Parathyroid adenoma (tissue), 2 donors: ENCODE results near the gene SLF2.

Source experiments
- H2AFZ ChIP-seq: fragments of 300-600 bp; sonication (generic); one replicate; pipeline ENCODE4 v1.7.0; 2017; ENCODE audit warnings: antibody characterized with exemption, mild to moderate bottlenecking
- H3K27ac ChIP-seq: fragments of 300-600 bp; sonication (generic); one replicate; pipeline ENCODE4 v1.7.0; 2017
- H3K27me3 ChIP-seq: fragments of 300-600 bp; sonication (generic); one replicate; pipeline ENCODE4 v1.7.0; 2017; ENCODE audit warnings: low read length; ENCODE audit not compliant: control insufficient read depth, insufficient read depth
- H3K36me3 ChIP-seq: fragments of 300-600 bp; sonication (generic); one replicate; pipeline ENCODE4 v1.7.0; 2017; ENCODE audit warnings: low read length; ENCODE audit not compliant: control insufficient read depth, insufficient read depth
- H3K4me1 ChIP-seq: fragments of 300-600 bp; sonication (generic); one replicate; pipeline ENCODE4 v1.7.0; 2017; ENCODE audit warnings: control low read depth
- H3K4me2 ChIP-seq: fragments of 300-600 bp; sonication (generic); one replicate; pipeline ENCODE4 v1.7.0; 2017; ENCODE audit warnings: low read length
- H3K4me3 ChIP-seq: fragments of 300-600 bp; sonication (generic); one replicate; pipeline ENCODE4 v1.7.0; 2017; ENCODE audit warnings: low read depth, low read length
- H3K79me2 ChIP-seq: fragments of 300-600 bp; sonication (generic); one replicate; pipeline ENCODE4 v1.7.0; 2017; ENCODE audit warnings: control low read depth
- H3K9ac ChIP-seq: fragments of 300-600 bp; sonication (generic); one replicate; pipeline ENCODE4 v1.7.0; 2017; ENCODE audit warnings: mild to moderate bottlenecking
- H3K9me3 ChIP-seq: fragments of 300-600 bp; sonication (generic); one replicate; pipeline ENCODE4 v1.7.0; 2017; ENCODE audit warnings: low read length; ENCODE audit not compliant: control insufficient read depth
- CTCF ChIP-seq: fragments of 300-600 bp; sonication (generic); IDR thresholded peaks from one replicate; pipeline ENCODE4 v1.7.0; 2017; ENCODE audit warnings: antibody characterized with exemption, mild to moderate bottlenecking
- donor health status: primary hyperparathyroidism.

The SLF2 gene

DNA sequence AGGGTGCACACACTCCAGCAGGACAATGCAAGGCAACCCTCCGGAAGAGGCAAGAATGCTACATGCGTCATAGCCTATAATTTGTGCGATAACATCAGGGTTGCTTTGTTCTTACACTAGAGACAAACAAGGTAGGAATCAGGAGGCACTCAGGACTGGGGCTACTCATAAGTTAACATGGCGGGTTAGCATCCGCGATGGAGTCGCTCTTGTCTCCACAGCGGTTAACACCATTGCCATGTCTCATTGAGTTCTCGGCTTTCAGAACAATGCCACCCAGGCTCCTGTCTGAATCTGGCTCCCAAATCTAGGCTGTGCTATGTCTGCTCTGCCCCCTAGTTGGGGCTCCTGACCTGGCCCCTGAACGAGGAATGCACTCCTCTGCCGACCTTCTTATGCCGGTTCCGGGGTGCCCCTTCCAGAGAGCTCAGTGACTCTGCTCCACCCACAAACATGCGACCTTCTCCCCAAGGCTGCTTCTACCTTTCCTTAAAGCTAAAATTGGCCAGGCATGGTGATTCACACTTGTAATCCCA lies 24.9 kb upstream of the SLF2 start:
- TF ChIP-seq CTCF: no peak
- H3K79me2 ChIP-seq: no peaks in the 10 kb centered on the region
- H3K27me3 ChIP-seq: no peaks in the 10 kb centered on the region
- no peak overlapping the region for H2AFZ ChIP-seq
- no peak overlapping the region for H3K9ac ChIP-seq
- H3K4me1 ChIP-seq: peaks cover 14% of the 10 kb centered on the region
- H3K27ac ChIP-seq: no peak overlapping the region
- no peak overlapping the region for H3K4me2 ChIP-seq
- H3K4me3 ChIP-seq: no peak overlapping the region
- no peaks in the 10 kb centered on the region for H3K9me3 ChIP-seq
- no peaks in the 10 kb centered on the region for H3K36me3 ChIP-seq

DNA sequence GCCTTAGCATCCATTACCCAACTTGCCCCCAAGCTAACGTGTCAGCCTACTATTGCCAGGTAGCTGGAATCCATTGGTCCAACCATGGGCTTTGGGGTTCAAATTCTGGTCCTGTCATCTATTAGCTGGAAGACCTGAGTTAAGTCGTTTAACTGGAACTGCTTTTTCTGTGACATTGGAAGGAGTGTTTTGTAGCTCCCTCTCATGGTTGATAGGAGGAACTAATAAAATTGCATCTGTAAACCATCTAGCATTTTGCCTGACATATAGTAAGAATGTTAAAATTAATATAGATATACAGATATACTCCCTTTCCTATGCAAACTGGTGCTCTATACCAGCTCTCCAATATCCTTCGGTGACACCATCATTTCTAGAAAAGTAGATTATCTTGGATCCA lies 23.8 kb upstream of the SLF2 start:
- H3K4me1 ChIP-seq: peaks cover 2% of the 10 kb centered on the region
- H2AFZ ChIP-seq: no peak overlapping the region
- no peaks in the 10 kb centered on the region for H3K79me2 ChIP-seq
- no peaks in the 10 kb centered on the region for H3K27me3 ChIP-seq
- H3K9ac ChIP-seq: no peak overlapping the region
- no peak for TF ChIP-seq CTCF
- H3K9me3 ChIP-seq: no peaks in the 10 kb centered on the region
- H3K27ac ChIP-seq: no peak overlapping the region
- H3K4me2 ChIP-seq: no peak overlapping the region
- no peaks in the 10 kb centered on the region for H3K36me3 ChIP-seq
- no peak overlapping the region for H3K4me3 ChIP-seq

- Histone ChIP-seq H3K9me3 (no peaks in the 10 kb centered on the region), H3K4me2 (no peak overlapping the region), H3K4me3 (no peak overlapping the region), H2AFZ (no peak overlapping the region), H3K27me3 (no peaks in the 10 kb centered on the region), H3K4me1 (no peaks in the 10 kb centered on the region), H3K9ac (no peak overlapping the region), H3K79me2 (no peaks in the 10 kb centered on the region), H3K27ac (no peak overlapping the region), H3K36me3 (no peaks in the 10 kb centered on the region)
- no peak for TF ChIP-seq CTCF
Observed at GRCh38 chr10:100889546-100889945, 23.2 kb upstream of the SLF2 start.

DNA sequence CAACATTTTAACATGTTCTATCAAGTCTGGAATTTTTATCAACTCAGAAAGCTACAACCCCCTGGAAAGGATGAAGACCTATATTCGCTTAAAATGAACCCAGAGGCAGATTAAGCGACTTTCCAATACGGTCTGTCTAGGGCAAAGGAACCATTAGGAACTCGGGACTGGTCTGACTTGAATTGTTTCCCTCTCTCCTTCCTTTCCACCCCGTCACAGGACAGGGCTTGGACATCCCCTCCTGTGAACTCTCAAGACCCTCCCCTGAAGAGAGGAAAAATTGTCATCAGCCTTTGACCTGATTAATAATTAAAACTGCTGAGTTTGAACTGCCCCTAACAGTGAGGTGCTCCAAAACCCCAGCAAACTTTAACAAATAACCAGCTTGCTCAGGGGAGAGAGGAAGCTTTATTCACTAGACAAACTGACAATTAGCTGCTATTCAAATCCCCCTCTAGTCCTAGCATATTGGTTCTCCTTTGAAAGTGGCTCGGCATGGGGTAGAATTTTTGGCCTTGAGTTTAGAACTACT lies 22.6 kb upstream of the SLF2 start:
- Histone ChIP-seq H3K4me3 (no peak overlapping the region), H3K4me1 (no peaks in the 10 kb centered on the region), H3K4me2 (no peak overlapping the region), H3K36me3 (no peaks in the 10 kb centered on the region), H3K27ac (no peak overlapping the region), H3K79me2 (no peaks in the 10 kb centered on the region), H3K27me3 (no peaks in the 10 kb centered on the region), H3K9ac (no peak overlapping the region), H2AFZ (no peak overlapping the region), H3K9me3 (no peaks in the 10 kb centered on the region)
- TF ChIP-seq CTCF: no peak

GRCh38 chr10:100890673-100891317 lies 22.0 kb upstream of the SLF2 start:
- no peaks in the 10 kb centered on the region for H3K36me3 ChIP-seq
- no peaks in the 10 kb centered on the region for H3K9me3 ChIP-seq
- H3K4me2 ChIP-seq: no peak overlapping the region
- no peaks in the 10 kb centered on the region for H3K27me3 ChIP-seq
- H2AFZ ChIP-seq: no peak overlapping the region
- H3K79me2 ChIP-seq: no peaks in the 10 kb centered on the region
- H3K9ac ChIP-seq: no peak overlapping the region
- no peak overlapping the region for H3K27ac ChIP-seq
- no peak for TF ChIP-seq CTCF
- H3K4me1 ChIP-seq: no peaks in the 10 kb centered on the region
- H3K4me3 ChIP-seq: no peak overlapping the region
